Retinal pigment epithelial cell (primary cell): ENCODE data around the gene RPL27.

Experiments
- DNase-seq: peaks from one replicate; pipeline ENCODE4 v3.0.0-alpha.2; 2010; ENCODE audit warnings: low read depth
- H3K4me3 ChIP-seq: 2 replicates; pipeline ENCODE4 v1.5.1; 2011; ENCODE audit warnings: mild to moderate bottlenecking, low read length, control low read depth, moderate library complexity
- TF ChIP-seq, protein P1 (sequence below): conservative IDR thresholded peaks from 2 replicates; pipeline ENCODE4 v1.5.1; 2011; ENCODE audit warnings: low read depth, low read length, control low read depth, inconsistent platforms

RPL27 gene

DNA sequence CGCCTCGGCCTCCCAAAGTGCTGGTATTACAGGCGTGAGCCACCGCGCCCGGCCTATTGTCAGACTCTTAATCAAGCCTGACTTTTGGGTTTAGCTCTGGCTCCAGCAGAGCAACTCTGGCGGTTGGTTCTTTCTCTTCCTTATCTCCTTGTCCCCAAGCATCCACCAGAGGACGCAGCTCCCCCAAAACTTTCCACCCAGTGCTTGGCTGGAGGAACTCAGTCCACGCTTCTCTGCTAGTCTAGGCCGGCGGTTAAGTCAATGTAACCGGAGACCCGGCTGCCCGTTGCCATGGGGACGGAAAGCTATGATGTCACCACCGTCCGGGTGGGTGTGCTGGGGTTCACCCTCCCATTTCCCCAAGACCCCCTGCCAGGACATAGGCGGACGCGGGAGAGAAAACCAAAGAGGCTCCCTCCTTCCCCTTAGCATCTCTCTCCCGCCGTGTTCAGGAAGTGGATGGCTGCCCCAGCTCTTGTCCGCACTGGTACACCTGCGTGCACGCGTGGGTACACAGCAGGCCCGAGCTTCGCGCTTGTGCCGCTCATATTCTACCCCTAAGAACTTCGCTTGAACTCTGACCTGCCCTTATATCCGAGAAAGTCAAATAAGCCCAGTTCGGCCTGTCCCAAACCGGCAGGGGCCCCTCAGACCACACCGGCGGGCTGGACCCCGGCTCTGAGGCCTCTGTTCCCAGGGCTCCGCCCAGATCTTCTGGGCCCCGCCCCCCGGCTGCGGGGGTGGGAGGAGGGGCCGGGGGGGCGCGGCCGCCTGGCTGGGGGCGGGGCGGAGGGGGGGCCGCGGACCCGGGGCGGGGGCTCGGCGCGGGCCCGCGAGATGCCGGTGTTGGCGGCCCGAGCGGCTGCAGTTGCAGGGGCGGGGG, 26.4 kb downstream of the RPL27 start, which contains the start of gene RND2:
Gene RND2, plus strand, starts transcription at position 825 of the 883 bp plus-strand sequence. CDS start 117 bp downstream, outside the sequence.
- H3K4me3 ChIP-seq = peak within 1 kb of the TSS; percentile 74
- DNase-seq = peak; percentile 75
- TF ChIP-seq, protein P1, sequence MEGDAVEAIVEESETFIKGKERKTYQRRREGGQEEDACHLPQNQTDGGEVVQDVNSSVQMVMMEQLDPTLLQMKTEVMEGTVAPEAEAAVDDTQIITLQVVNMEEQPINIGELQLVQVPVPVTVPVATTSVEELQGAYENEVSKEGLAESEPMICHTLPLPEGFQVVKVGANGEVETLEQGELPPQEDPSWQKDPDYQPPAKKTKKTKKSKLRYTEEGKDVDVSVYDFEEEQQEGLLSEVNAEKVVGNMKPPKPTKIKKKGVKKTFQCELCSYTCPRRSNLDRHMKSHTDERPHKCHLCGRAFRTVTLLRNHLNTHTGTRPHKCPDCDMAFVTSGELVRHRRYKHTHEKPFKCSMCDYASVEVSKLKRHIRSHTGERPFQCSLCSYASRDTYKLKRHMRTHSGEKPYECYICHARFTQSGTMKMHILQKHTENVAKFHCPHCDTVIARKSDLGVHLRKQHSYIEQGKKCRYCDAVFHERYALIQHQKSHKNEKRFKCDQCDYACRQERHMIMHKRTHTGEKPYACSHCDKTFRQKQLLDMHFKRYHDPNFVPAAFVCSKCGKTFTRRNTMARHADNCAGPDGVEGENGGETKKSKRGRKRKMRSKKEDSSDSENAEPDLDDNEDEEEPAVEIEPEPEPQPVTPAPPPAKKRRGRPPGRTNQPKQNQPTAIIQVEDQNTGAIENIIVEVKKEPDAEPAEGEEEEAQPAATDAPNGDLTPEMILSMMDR = peak; percentile 86

DNA sequence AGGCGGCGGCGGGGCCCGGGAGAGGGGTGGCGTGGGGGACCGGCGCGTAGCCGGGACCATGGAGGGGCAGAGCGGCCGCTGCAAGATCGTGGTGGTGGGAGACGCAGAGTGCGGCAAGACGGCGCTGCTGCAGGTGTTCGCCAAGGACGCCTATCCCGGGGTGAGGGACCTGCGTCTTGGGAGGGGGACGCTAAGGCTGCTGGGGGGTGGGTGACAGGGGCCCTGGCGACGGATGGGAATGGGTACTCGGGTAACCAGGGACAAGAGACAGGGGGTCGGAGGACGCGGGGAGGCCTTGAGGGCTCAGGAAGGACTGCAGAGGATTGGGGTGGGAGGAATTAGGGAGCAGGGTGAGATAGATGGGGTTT, 27.1 kb downstream of the RPL27 start:
- no peak for DNase-seq
- H3K4me3 ChIP-seq = peak overlapping the region; percentile 49

DNA sequence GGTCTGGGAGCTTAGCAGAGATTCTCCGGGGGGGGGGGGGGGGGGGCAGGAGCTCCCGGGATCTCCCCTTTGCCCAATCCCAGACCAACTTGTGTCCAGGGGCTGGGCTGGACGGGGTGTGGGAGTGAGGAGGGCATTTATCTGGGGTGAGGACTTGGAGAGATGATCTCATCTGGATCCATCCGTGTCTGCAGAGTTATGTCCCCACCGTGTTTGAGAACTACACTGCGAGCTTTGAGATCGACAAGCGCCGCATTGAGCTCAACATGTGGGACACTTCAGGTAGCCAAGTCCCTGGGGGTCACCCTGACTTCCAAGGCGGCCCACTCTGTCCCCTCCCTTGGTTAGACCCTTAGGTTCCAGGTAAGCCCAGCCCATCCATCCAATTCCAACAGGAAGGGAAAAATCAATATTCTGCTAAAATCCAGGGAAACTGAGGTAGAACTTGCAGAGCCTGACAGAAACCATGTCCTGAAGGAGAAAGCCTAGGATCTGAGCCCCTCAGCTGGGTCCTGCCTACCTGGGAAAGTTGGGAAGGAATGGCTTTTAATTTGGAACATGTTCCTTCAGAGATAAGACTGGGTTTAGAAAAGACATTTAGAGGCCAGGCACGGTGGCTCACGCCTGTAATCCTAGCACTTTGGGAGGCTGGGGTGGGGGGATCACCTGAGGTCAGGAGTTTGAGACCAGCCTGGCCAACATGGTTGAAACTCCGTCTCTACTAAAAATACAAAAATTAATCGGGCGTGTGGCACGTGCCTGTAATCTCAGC, 27.7 kb downstream of the RPL27 start:
- H3K4me3 ChIP-seq = peak overlapping the region; percentile 49
- DNase-seq = no peak
- TF ChIP-seq, protein P1 = no peak

More for the DNA sequence above, 27.1 kb downstream of the RPL27 start:
- TF ChIP-seq, protein P1 = no peak

DNA sequence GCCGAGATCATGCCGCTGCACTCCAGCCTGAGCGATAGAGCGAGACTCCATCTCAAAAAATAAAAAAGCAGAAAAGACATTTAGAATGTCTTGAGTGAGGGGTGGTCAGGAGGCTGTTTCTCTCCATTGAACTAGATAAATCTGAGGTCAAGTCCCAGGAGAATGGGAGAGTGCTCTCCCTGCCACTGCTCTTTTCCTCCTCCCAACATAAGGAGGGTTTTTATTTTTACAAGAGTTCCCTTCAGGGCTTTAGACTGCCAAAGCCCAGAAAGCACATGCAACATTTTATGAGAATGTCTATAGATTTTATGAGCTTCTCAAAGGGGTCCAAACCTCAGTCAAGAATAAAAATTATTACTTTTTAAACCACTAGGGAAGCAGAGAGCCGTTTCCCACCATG, 28.4 kb downstream of the RPL27 start:
- no peak for DNase-seq
- H3K4me3 ChIP-seq = no peak overlapping the region
- TF ChIP-seq, protein P1 = no peak

DNA sequence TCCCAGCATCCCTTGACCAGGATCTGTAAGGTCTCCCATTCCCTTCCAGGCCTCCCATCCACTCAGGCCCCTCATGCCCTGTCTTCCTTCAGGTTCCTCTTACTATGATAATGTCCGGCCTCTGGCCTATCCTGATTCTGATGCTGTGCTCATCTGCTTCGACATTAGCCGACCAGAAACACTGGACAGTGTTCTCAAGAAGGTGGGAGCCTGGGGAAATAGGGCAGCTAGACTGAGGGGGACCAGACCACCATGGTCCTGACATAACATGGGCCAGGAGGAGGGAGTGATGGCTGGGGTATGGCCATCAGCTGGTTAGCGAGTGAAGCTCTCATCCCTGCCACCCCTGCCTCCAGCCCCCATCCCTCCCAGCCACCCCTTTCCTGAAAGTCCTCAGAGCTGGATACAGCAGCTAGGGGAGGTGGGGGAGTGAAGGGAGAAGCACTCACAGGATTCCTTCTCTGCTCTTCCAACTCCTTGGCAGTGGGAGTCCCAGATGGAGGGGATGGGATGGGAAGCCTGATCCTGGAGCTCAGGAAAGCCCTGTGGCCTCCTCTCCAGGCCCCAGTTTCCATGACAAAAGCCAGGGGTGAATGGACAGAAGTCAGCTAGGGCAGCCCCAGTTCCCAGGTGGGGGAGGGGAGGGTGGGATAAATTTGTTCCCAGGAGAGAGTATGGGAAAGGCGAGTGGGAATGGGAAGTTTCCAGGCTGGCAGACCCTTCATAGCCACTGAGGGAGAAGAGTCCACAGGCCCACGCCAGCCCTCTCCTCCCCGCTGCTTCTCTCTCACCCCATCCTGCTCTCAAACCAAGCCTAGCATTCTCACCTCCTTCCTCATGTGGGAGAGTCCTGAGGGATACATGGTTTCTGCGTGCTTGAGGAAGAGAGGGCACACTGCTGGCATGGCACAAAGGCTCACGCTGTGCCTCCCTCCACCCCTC, 29.1 kb downstream of the RPL27 start:
- TF ChIP-seq, protein P1 = no peak
- no peak overlapping the region for H3K4me3 ChIP-seq
- no peak for DNase-seq

DNA sequence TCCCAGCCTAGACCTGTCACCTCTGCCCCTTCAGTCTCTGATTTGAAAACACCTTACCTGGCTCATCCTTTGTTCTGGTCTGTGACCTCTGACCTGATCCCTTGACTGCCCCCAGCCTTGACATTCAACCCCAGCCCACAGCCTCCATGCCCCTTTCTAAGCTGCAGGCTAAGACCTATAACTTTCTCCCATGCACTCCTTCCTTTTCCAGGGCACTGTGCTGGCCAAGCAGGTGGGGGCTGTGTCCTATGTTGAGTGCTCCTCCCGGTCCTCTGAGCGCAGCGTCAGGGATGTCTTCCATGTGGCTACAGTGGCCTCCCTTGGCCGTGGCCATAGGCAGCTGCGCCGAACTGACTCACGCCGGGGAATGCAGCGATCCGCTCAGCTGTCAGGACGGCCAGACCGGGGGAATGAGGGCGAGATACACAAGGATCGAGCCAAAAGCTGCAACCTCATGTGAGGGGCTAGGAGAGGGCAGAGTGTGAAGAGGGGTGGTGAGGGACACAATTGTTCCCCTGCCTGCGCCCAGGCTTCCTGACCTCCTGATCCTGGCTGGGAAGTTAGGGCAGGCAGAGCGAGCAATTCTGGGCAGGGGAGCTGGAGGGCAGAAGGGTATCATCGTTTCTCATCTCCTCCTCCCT, 30.1 kb downstream of the RPL27 start:
- DNase-seq = no peak
- TF ChIP-seq, protein P1 = no peak
- no peak overlapping the region for H3K4me3 ChIP-seq
